Thymus (tissue), 11 donors: Measurements from ENCODE around the gene RPRD1B. TPM values are rescaled to one million over a fixed set of nuclear protein-coding genes. Genes with fewer than 3 reads are reported as not detected.
A peak's percentile ranks its signal among the peaks of the same experiment; 100 is the strongest.

Experiments
- DNase-seq, 9 donors: peaks; one replicate each; pipeline ENCODE4 v3.0.0-alpha.2; 2013; ENCODE audit warnings: low spot score in 9 of 9, low read depth in 6 of 9, missing footprints in 1 of 9
- H3K27ac ChIP-seq, 2 donors: one replicate each; pipeline ENCODE4 v1.5.1; 2013; ENCODE audit warnings: control low read depth in 1 of 2, low read depth in 1 of 2, low read length in 1 of 2, mild to moderate bottlenecking in 1 of 2, moderate library complexity in 1 of 2
- H3K27me3 ChIP-seq, 2 donors: one replicate each; pipeline ENCODE4 v1.5.1; 2013; ENCODE audit warnings: low read length in 1 of 2; ENCODE audit not compliant: control insufficient read depth in 2 of 2, insufficient read depth in 1 of 2
- H3K36me3 ChIP-seq, 2 donors: one replicate each; pipeline ENCODE4 v1.5.1; 2013; ENCODE audit warnings: low read length in 1 of 2, mild to moderate bottlenecking in 1 of 2, moderate library complexity in 1 of 2; ENCODE audit not compliant: control insufficient read depth in 2 of 2, insufficient read depth in 2 of 2
- H3K4me1 ChIP-seq, 2 donors: one replicate each; pipeline ENCODE4 v1.5.1; 2013; ENCODE audit warnings: low read length in 2 of 2; ENCODE audit not compliant: control insufficient read depth in 2 of 2, insufficient read depth in 2 of 2
- H3K4me3 ChIP-seq, 2 donors: one replicate each; pipeline ENCODE4 v1.5.1; 2013; ENCODE audit warnings: low read length in 2 of 2, control low read depth in 1 of 2, mild to moderate bottlenecking in 1 of 2
- H3K9me3 ChIP-seq, 2 donors: one replicate each; pipeline ENCODE4 v1.5.1; 2013; ENCODE audit warnings: low read length in 1 of 2, mild to moderate bottlenecking in 1 of 2; ENCODE audit not compliant: control insufficient read depth in 2 of 2, insufficient read depth in 1 of 2
- WGBS: extraction: QIAGEN DNeasy Blood & Tissue Kit; methylation state at CpG from one replicate; pipeline ENCODE4 v1.1.7; 2013; 5-methylcytosine and 5-hydroxymethylcytosine counted together
- polyA plus RNA-seq: library from polyadenylated mRNA; stranded (reverse); fragments of 200-250 nt; gene quantifications from one replicate; pipeline ENCODE4 v1.2.3, GENCODE V29; 2013
- total RNA-seq: library from RNA; stranded (reverse); fragments of 120-200 nt; gene quantifications from one replicate; pipeline ENCODE4 v1.2.4, GENCODE V29; 2013
- donor health status: healthy.

The RPRD1B gene
- total and polyA plus RNA-seq, 2 donors: 14.5 to 17.6 TPM

DNA sequence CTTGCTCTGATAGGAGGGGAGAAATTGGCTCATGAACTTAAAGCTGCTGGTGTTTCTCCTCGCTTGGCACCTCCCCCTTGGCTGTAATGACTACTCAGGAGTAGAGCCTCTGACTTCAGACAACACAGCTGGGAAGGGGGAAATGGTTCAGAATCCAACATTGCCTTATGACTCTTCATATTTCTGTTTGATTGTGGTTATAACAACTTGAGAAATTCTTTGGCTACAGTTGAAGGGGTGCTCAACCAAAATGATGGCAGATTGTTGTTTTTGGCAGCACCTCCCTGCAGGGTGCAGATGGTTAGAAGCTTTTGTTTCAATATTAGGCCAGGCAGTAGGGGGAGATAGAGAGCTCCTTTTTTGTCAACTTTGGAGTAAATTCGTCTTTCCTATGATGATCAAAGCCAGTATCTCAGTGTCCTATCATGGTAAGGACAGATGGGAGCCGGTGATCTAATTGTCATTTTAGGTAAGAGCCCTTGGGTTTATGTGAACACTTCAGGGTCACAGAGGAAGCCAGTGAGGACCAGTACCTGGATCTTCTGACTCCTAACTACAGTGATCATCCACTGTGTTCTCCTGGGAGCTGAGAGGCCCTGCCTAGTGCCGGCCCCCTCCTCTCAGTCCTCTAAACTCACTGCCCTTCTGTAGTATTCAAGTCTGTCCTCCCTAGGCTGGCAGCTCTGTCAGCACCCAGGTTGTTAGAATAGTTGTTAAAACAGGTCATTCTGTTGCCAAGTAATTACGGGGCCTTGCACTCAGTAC lies 39.9 kb downstream of the RPRD1B start:
- H3K27ac ChIP-seq: no peak overlapping the region
- peak in 8 of 9 donors; percentile 13 to 64 (median 28) for DNase-seq
- 88% methylated on average over 5 of the region's 5 CpGs for WGBS
- H3K9me3 ChIP-seq: no peaks in the 10 kb centered on the region
- no peaks in the 10 kb centered on the region for H3K27me3 ChIP-seq
- no peaks in the 10 kb centered on the region for H3K4me1 ChIP-seq
- H3K36me3 ChIP-seq: peaks cover 44 to 59% of the 10 kb centered on the region in 2 donors
- no peak overlapping the region for H3K4me3 ChIP-seq

GRCh38 chr20:38075161-38075998 lies 41.8 kb downstream of the RPRD1B start:
- Histone ChIP-seq H3K36me3 (peaks cover 36 to 53% of the 10 kb centered on the region in 2 donors), H3K4me1 (no peaks in the 10 kb centered on the region), H3K4me3 (no peak overlapping the region), H3K27ac (no peak overlapping the region), H3K9me3 (peaks cover 0 to 1% of the 10 kb centered on the region in 2 donors), H3K27me3 (no peaks in the 10 kb centered on the region)
- 98% methylated on average over 3 of the region's 3 CpGs for WGBS
- no peak for DNase-seq

GRCh38 chr20:38076548-38076947 lies 43.0 kb downstream of the RPRD1B start:
- Histone ChIP-seq H3K27ac (no peak overlapping the region), H3K27me3 (no peaks in the 10 kb centered on the region), H3K9me3 (peaks cover 0 to 4% of the 10 kb centered on the region in 2 donors), H3K36me3 (peaks cover 30 to 42% of the 10 kb centered on the region in 2 donors), H3K4me1 (no peaks in the 10 kb centered on the region), H3K4me3 (no peak overlapping the region)
- no peak for DNase-seq

DNA sequence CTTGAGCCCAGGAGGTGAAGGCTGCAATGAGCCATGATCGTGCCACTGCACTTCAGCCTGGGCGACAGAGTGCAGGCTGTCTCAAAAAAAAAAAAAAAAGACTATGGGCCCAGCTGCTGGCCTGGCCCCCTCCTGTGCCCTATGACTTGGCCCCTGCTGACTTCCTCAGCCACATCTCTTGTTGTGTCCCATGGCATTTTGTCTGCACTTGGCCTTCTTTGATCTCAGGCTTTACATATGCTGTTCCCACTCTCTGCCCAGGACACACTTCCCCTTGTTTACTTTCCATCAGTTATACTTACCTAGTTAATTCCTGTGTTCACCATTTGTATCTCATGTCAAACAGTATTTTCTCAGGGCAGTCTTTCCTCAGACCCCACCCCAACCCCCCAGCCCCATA lies 44.5 kb downstream of the RPRD1B start:
- Histone ChIP-seq H3K4me3 (no peak overlapping the region), H3K36me3 (peaks cover 28 to 35% of the 10 kb centered on the region in 2 donors), H3K9me3 (peaks cover 0 to 4% of the 10 kb centered on the region in 2 donors), H3K27ac (no peak overlapping the region), H3K4me1 (no peaks in the 10 kb centered on the region), H3K27me3 (no peaks in the 10 kb centered on the region)
- DNase-seq: no peak
- WGBS: 95% methylated on average over 2 of the region's 2 CpGs

DNA sequence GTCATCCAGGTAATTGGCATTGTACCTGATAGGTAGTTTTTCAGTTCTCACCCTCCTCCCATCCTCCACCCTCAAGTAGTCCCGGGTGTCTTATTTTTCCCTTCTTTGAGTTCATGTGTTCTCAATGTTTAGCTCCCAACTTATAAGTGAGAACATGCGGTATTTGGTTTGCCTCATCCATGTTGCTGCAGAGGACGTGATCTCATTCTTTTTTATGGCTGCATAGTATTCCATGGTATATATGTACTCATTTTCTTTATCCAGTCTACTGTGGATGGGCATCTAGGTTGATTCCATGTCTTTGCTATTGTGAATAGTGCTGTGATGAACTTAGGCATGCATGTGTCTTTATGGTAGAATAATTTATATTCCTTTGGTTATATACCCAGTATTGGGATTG lies 45.8 kb downstream of the RPRD1B start:
- H3K27me3 ChIP-seq: no peaks in the 10 kb centered on the region
- peaks cover 21 to 38% of the 10 kb centered on the region in 2 donors for H3K36me3 ChIP-seq
- H3K4me1 ChIP-seq: no peaks in the 10 kb centered on the region
- WGBS: over 99% methylated on average over 3 of the region's 3 CpGs
- H3K9me3 ChIP-seq: peaks cover 0 to 4% of the 10 kb centered on the region in 2 donors
- DNase-seq: no peak
- no peak overlapping the region for H3K4me3 ChIP-seq
- no peak overlapping the region for H3K27ac ChIP-seq

GRCh38 chr20:38081575-38081974 lies 48.0 kb downstream of the RPRD1B start:
- Histone ChIP-seq H3K9me3 (peaks cover 0 to 4% of the 10 kb centered on the region in 2 donors), H3K27ac (no peak overlapping the region), H3K4me3 (no peak overlapping the region), H3K36me3 (peaks cover 39 to 54% of the 10 kb centered on the region in 2 donors), H3K27me3 (no peaks in the 10 kb centered on the region), H3K4me1 (no peaks in the 10 kb centered on the region)
- no peak for DNase-seq
- WGBS: 76% methylated on average over 3 of the region's 3 CpGs

GRCh38 chr20:38082894-38083293 lies 49.3 kb downstream of the RPRD1B start:
- peaks cover 0 to 4% of the 10 kb centered on the region in 2 donors for H3K9me3 ChIP-seq
- H3K27ac ChIP-seq: no peak overlapping the region
- no peak for DNase-seq
- H3K4me1 ChIP-seq: no peaks in the 10 kb centered on the region
- H3K4me3 ChIP-seq: no peak overlapping the region
- H3K27me3 ChIP-seq: no peaks in the 10 kb centered on the region
- H3K36me3 ChIP-seq: peaks cover 42 to 57% of the 10 kb centered on the region in 2 donors

DNA sequence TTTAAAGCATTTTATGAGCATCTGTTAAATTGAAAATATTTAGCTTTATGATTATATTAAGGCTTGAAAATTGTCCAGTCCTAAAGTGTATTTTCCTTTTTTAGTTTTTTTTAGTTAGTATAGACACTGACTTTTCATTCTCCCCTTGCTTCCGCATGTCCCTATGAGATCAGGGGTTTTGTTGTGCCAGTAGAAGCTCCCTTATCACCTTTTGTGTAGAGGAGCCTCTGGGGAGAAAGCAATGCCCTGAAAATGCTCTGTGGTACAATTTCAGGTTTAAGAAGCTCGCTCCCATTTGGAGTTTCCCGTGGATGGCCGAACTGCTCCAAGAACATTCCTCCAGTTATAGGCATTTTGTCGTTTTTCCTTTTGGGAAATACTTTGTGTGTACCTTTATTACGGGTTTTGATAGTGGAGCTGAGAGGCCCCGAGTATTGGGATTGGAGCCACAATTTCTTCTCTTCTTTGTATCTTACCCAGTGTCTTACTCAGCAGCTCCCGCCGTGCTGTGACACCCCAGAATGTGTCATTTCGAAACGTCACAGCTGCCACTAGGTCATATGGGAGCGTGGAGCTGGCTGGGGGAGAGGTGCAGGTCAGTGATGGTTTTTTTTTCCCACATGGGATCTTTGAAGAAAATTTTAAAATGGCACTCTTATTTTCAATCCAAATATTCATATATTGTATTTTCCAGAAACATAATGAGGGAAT lies 49.9 kb downstream of the RPRD1B start:
- no peak overlapping the region for H3K4me3 ChIP-seq
- DNase-seq: no peak
- no peaks in the 10 kb centered on the region for H3K27me3 ChIP-seq
- no peaks in the 10 kb centered on the region for H3K4me1 ChIP-seq
- no peak overlapping the region for H3K27ac ChIP-seq
- peaks cover 48 to 59% of the 10 kb centered on the region in 2 donors for H3K36me3 ChIP-seq
- peaks cover 0 to 4% of the 10 kb centered on the region in 2 donors for H3K9me3 ChIP-seq
- 98% methylated on average over 12 of the region's 12 CpGs for WGBS
